GM10847 (cell line): Measurements from ENCODE around the gene RAB15.

Experiments used
- POLR2A ChIP-seq: IDR thresholded peaks from 2 replicates; pipeline ENCODE4 v1.6.1; 2011; ENCODE audit not compliant: insufficient read length; ENCODE audit errors: extremely low read depth

The RAB15 gene

DNA sequence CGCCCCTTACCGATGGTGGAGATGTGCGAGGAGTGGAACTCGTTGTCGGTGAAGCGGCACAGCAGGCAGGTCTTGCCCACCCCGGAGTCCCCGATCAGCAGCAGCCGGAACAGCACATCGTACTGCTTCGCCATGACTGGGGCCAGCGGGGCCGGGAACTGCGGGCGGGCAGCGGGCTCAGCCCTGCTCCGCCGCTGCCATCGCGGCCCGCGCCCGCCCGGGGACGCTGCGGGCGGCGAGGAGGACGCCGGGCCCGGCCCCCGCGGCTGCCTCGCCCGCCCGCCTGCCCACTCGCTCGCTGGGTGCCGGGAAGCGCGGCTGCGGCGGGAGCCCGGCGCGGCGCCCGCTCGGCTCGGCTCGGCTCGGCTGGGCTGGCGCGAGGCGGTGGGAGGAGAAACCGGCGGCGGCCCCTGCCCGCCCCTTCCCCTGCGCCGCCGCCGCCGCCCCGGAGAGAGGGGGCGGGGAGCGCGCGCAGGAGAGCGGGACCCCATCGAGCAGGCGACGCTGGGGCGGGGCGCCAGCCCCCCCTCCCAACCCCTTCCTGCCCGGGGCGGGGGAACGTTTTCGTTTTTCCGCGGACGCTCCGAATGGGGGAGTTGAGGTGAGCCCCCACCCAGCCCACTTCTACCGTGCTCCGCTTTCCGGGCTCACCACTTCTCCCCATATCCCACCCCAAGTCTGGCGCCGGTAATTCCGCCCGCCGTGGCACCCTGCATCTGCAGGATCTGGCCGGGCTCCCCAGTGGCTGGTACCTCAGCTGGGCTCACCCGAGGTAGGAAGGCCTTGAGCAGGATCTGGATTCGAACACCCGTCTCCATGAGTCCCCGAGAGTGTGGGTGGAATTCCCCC, at the start of gene RAB15:
RAB15 (minus strand) TSS at position 394 of the 849 bp plus-strand sequence; CDS start at position 134, 260 bp downstream.
- no peak for TF ChIP-seq POLR2A

DNA sequence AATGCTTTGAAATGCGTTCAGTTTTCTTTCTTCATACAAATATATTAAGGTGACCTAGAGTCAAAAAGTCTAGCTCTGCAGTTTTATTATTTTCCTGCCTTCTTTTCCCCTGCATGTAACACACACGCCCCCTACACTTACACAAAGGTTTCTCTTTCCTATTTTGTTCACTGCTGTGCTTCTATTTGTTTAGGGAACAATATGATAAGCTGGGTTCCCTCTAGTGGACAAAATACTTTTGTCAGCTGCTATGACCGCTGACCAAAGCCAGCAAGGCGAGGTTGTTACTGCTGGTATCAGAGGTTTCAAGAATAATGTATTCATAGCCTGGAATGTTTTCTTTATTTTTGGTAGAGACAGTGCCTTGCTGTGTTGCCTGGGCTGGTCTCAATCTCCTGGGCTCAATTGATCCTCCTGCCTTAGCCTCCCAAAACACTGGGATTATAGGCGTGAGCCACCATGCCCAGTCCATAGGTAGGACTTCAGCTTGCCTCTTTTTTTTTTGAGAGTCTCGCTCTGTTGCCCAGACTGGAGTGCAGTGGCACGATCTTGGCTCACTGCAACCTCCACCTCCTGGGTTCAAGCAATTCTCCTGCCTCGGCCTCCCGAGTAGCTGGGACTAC, 47.9 kb upstream of the RAB15 start:
- no peak for TF ChIP-seq POLR2A

DNA sequence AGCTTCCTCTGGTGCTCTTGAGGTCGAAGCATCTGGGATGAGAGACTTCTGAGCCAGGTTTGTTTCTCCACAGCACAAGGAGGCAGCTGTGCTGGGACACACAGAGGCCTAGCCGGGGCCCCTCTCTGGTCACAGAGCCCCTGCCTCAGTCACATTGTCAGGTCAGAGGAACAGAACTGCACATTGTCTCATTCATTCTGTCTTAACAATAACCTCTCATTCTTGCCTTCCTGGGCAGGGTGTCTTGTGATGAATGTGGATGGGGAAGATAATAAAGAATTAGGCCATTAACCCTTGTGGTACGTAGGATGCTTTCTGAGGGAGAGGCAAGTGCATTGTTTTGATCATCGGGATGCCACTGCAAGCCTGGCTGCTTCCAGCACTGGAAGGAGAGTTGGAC, 44.3 kb upstream of the RAB15 start:
- TF ChIP-seq POLR2A = no peak

DNA sequence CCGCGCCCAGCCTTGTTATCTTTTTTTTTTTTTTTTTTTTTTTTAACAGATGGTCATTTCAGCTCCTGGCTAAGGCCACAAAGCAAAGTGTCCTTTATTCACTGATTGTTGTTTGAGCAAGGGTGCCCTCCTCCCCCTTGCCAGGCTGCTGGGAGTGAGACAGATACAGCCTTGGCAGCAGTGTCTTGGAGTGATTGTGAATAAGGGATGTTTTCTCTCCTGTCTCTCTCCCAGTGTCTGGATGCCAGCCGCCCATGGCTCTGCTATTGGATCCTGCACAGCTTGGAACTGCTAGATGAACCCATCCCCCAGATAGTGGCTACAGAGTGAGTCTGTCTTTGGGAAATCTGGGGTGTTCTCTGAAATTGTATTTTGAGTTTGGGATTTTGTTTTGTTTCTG, 43.3 kb upstream of the RAB15 start:
- TF ChIP-seq POLR2A = no peak

DNA sequence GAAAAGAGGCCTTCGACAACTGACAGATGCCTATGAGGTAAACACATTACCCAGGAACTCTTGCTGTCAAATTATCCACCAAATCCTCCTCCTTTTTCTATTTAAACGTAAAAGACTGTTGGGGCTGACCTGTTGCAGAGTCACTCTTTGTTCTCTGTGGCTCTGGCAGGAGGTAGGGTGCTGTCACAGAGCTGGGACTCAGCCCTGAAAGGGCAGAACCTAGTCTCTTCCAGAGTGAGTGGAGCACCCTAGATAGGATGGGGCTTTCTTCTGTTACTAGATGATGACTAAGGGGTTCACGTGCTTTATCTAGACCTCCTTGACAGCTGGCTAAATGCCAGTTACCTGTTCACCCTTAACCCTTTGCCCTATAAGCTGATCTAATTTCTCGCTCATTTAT, 40.2 kb upstream of the RAB15 start:
- TF ChIP-seq POLR2A = no peak

DNA sequence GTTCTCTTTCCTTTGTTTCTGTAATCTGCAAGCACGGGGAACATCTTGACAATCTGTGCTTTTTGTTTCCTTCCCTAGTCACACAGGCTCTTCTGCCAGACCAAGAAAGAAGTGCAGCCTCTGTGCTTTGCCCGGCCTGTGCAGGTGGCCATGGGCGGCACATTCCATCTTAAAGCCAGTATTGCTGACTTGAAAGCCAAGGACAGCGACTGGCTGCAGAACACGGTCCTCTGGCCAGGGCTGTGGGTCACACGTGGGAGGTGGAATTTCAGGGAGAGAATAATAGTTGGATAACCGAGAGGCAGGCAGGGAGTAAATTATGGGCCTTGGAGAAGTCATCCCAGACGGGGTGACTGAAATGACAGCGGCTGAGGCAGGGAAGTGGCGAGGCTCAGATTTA, 39.4 kb upstream of the RAB15 start:
- no peak for TF ChIP-seq POLR2A

DNA sequence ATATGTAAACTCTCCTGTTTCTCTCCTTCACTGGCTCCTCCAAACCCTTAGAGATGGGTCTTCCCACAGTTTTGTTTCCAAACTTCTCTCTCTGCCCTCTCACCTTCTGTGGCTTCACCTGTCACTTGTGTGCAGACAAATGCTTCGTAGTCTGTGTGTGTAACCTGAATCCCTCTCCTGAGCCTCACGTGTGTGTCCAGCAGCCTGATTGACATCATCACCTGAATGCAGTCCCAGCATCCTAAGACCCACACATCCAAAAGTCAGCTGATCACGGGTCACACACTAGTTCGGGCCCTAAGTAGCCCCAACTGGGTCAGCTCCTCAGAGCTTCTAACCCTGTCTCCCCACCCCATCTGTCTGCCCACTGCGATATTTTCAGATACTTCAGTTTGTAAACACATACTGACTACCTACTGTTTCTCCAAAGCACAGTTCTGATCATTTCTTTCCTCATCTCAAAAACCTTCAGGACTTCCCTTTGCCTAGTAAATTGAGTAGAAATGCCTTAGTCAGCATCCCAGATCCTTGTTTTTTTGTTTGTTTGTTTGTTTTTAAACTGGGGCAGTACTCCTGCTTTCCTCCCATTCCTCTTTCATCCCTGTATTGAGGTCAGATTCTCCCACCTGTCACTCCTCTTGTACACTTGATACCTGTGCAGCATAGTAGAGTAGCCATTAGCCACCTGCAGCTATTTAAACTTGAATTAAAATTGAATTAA, 38.2 kb upstream of the RAB15 start:
- TF ChIP-seq POLR2A = no peak

DNA sequence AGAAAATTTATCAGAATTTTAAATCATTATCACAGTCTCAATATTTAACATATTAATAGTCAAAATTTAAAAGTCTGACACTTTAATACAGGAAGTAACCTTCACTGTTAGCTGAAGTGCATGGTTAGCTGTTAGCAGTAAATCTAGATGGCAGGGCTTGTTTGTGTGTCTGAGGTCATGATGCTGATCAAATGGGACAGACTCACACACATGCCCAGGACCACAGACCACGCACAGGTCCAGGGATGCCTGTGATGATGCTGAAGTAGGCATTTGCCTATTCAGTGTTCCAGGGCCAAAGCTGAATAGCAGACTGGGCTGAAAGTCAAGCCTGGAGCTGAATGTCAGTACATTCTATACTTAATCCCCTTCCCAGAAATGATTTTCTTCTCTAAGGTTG, 35.1 kb upstream of the RAB15 start:
- no peak for TF ChIP-seq POLR2A

DNA sequence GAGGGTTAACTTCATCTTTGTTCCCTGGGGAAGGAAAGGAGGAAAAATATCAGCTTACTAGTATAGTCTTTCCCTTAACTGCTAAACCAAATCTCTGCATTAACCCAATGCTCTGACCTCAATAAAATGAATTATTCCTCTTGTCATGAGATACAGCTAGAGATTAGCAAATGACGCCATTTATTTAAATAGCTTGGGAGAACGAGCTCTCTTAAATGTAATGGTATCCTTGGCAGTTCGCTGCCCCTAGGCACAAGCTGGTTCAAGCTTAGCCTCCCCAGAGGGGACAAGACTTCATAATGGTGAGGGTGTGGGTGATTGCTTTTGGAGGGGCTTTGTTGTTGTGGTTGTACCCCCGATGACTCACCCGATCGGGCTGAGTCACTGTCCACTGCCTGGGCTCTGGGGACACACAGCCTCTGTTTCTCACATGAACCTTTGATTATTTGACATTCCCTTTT, 34.2 kb upstream of the RAB15 start:
- no peak for TF ChIP-seq POLR2A

DNA sequence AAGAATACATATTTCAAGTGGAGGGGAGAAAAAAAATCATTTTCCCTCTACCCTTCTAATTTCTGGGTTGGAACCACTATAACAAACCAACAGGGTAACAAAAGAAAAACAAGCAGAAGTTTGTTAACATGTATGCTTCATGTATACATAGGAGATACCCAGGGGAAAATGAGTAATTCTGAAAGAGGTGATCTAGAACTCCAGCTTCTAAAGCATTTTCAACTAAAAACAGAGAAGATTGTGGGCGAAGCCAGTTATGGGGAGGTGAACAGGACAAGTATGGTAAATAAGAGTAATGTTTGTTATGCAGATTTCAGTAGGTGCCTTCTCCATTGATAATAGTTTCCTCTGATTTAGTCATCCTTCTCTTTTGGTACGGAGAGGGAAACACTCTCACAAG, 31.3 kb upstream of the RAB15 start:
- TF ChIP-seq POLR2A = no peak

DNA sequence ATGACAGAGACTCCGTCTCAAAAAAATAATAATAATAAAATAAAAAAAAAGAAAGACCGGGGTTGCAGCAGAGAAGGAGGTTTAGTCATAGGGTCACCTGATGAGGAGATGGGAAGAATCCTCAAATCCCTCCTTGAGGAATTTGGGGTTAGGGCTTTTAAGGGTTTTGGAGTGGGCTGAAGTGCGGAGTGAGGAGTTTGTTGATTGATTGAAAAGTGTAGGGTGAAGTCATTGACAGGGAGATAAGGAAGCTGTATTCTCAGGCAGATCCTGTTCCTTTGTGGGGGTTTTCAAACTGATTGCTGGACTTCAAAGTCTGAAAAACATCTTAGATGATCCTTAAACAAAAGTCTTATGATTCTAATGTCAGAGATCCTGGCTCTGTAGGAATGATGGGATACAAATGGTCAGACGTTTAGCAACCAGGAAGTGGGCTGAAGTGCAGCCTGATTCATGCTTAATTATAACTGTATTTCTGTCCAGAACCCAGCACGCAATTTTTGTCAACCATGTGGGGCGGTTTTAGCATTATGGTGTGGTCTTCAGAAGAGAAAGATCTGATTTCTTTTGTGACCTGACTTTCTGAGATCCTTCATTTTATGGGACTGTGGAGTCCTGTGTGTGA, 30.6 kb upstream of the RAB15 start:
- no peak for TF ChIP-seq POLR2A

DNA sequence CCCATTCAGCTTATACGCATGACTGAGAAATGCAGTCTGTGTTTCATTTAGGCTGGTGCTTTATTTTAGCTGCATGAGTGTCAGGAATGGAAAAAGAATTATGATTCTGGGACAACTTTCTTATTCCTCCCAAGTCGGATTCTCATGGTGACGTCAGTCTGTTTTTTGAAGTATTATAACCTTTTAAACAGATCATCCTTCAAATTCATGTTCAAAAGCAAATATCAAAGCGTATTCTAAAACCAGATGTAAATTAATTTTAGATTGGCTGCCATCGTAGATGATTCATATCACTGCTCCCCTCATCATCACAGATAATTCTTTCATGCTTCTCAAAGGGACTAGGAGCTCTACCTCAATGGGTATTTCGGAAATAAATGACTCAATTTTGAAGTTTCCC, 29.6 kb upstream of the RAB15 start:
- no peak for TF ChIP-seq POLR2A

DNA sequence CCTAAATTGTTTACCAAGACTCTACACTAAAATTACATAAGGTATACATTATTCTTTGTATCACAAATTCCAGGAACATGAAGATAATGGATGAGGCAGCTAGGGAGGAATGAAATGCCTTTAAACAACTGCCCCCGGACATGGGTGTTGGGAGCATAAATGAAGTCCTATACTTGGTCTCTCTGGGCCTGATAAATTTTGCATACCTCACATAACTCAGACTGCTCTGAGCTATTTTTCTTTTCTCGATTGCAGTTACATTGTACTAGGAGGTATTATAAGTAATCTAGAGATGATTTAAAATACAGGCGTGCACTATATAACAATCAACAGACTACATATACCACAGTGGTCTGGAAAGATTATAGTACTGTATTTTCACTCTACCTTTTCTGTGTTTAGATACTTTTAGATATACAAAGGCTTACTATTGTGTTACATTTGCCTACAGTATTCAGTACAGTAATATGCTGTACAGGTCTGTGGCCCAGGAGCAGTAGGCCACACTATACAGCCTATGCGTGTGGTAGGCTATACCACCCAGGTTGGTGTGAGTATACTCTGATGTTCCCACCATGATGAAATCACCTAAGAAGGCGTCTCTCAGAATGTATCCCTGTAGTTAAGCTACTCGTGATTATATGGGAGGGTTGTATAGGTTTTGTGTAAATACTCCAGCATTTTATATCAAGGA, 28.9 kb upstream of the RAB15 start:
- no peak for TF ChIP-seq POLR2A

DNA sequence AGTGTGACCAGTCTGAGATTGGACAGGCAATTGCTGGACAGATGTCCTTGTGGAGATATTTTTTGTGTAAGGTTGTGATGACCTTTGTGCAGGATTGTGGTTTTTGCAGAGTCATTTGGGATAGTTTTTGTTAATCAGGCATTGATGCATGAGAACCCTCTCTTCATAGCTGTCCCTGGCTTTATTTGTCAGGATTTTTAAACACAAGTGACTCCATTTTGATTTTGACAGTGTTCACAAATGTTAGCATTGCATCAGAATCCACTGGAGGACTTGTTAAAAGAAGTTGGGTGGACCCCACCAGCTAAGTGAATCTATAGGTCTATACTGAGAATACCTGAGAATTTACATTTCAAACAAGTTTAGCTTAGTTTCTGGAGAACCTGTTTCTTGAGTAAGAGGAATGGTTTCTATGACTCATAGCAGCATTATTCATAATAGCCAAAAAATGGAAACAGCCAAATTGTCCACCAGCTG, 26.4 kb upstream of the RAB15 start:
- TF ChIP-seq POLR2A = no peak
